ENCODE results near the gene BTBD1.

- TF ChIP-seq CTCF (IDR thresholded peaks at IDR 0.05 in 4 of 5, conservative IDR thresholded peaks at IDR 0.05 in 1 of 5) (no peak), POLR2A (IDR thresholded peaks at IDR 0.05) (no peak)
Measured at GRCh38 chr15:82971218-82971984, 95.7 kb downstream of the BTBD1 start.
